Ovary (tissue), 3 donors: Measurements from ENCODE around the gene DNAJC21.

Experiments
- EP300 ChIP-seq: sonication (generic); formaldehyde crosslinking; IDR thresholded peaks from one replicate; pipeline ENCODE4 v1.6.1; 2017; ENCODE audit warnings: antibody characterized with exemption
- POLR2A ChIP-seq: fragments of 450-650 bp; IDR thresholded peaks from one replicate; pipeline ENCODE4 v1.6.1; 2017; ENCODE audit warnings: antibody characterized with exemption, mild to moderate bottlenecking, moderate library complexity
- TF ChIP-seq, protein P1 (sequence below), 3 donors: fragments of 450-650 bp in 2 of 3; fragments of 200-600 bp in 1 of 3; IDR thresholded peaks; one replicate each; pipeline versions ENCODE4 v1.5.1 to v1.8.0; 2016 to 2022; ENCODE audit warnings: antibody characterized with exemption in 3 of 3, mild to moderate bottlenecking in 1 of 3
- donor health status: DM: no; HTN: no; CAD: no.

DNA sequence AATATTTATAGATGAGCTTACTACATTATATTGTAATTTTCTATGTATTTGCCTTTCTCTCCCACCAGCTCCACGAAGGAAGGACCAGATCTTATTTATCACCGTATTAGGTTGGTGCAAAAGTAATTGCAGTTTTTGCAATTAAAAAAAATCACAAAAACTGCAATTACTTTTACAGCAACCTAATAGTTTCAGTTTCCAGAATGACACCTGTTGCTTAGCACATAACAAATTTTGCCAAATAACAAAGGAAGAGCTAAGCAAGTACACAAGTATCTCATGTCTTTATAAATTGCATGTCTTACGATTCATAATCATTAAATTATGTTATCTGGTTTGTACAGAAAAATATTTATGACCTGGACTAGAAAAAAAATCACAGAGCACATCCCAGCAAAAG lies 72.5 kb downstream of the DNAJC21 start:
- TF ChIP-seq, protein P1, sequence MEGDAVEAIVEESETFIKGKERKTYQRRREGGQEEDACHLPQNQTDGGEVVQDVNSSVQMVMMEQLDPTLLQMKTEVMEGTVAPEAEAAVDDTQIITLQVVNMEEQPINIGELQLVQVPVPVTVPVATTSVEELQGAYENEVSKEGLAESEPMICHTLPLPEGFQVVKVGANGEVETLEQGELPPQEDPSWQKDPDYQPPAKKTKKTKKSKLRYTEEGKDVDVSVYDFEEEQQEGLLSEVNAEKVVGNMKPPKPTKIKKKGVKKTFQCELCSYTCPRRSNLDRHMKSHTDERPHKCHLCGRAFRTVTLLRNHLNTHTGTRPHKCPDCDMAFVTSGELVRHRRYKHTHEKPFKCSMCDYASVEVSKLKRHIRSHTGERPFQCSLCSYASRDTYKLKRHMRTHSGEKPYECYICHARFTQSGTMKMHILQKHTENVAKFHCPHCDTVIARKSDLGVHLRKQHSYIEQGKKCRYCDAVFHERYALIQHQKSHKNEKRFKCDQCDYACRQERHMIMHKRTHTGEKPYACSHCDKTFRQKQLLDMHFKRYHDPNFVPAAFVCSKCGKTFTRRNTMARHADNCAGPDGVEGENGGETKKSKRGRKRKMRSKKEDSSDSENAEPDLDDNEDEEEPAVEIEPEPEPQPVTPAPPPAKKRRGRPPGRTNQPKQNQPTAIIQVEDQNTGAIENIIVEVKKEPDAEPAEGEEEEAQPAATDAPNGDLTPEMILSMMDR (IDR thresholded peaks at IDR 0.05) = no peak
- TF ChIP-seq POLR2A (no peak), EP300 (no peak)
